ENCODE data around the gene PLEKHA1. TPM values are rescaled to one million over a fixed set of nuclear protein-coding genes. Genes with fewer than 3 reads are reported as not detected.

PLEKHA1 gene
- total and polyA plus RNA-seq, 2 donors (not counting 3 experiments of a cell fraction or from before 2014, with no cell fraction given) = 21.6 to 58.8 TPM

DNA sequence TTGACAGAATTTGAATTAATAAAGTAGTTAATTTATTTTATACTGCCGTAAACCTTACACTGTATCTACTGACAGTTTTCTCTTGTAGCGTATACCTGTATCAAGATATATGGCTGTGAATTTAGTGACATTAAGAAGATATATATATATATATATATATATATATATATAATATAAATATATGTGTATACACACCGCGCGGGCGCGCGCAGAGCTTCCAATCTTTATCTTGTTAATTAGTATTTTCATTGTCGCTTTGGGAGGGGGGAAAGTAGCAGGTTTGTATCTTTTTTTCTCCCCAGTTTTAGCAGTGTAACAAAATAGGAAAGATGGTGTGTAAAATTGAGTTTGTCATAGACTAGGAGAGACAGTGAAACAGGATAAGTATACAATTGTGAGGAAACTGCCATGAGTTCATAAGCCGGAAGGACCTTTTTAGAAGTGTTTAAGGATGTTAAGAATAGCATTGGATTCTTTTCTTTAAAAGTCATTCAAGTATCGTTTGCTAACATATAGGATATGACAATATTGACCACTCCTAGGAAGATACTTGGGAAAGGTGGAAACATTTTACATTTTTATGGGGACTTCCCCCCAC lies 2.0 kb downstream of the PLEKHA1 start:
- H4K20me1 ChIP-seq (replicated peaks; ENCODE audit: control insufficient read depth, extremely low read depth, insufficient read depth, low read length) = peaks cover 3% of the 10 kb centered on the region
- peaks cover 15% of the 10 kb centered on the region for H3K4me1 ChIP-seq (ENCODE audit: control insufficient read depth, extremely low read depth, insufficient read depth, low read length)
- H2AFZ ChIP-seq (ENCODE audit: low read depth, low read length) = peak overlapping the region; percentile 32
- ChIA-PET POLR2A (no interaction called here), CTCF (interaction anchor here (1.8 to 3.8 kb wide), 2 partner anchors 78 to 189 kb away, joined by 7 to 19 read pairs; no protein-coding TSS in a partner anchor)
- H3K79me2 ChIP-seq (ENCODE audit: control insufficient read depth, insufficient read depth, low read length) = peaks cover 60% of the 10 kb centered on the region
- H3K4me2 ChIP-seq (ENCODE audit: insufficient read depth, low read length) = peak overlapping the region; percentile 84
- H3K4me3 ChIP-seq (replicated peaks in 1 of 3; ENCODE audit: insufficient read depth in 1 of 3, low read depth in 1 of 3, low read length in 3 of 3) = peak overlapping the region in 2 of 3 experiments; percentile 5 to 77
- dilution Hi-C loops (cut with MboI; ENCODE audit: extremely low pct_ligation_motif_present, low sequenced_read_pairs) = no loop called here
- intact Hi-C loops (cut with micrococcal nuclease) = loop anchor here (10.0 kb wide), 1 partner anchor 488 kb away; no protein-coding TSS in a partner anchor
- no peaks in the 10 kb centered on the region for H3K9me3 ChIP-seq (replicated peaks; ENCODE audit: control insufficient read depth, insufficient read depth, low read length)
- no peak for TF ChIP-seq MYC (IDR thresholded peaks at IDR 0.05; ENCODE audit: low read depth, low read length)
- TF ChIP-seq, protein P1, sequence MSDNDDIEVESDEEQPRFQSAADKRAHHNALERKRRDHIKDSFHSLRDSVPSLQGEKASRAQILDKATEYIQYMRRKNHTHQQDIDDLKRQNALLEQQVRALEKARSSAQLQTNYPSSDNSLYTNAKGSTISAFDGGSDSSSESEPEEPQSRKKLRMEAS (IDR thresholded peaks at IDR 0.05; ENCODE audit: insufficient read depth, insufficient read length) = no peak
- TF ChIP-seq FOS (IDR thresholded peaks at IDR 0.05; ENCODE audit: borderline replicate concordance, insufficient read depth, low read length) = peak; percentile 15
- H3K9ac ChIP-seq (replicated peaks; ENCODE audit: extremely low read depth, insufficient read depth, low read length) = peak overlapping the region; percentile 93
- no peaks in the 10 kb centered on the region for H3K27me3 ChIP-seq (ENCODE audit: control insufficient read depth in 2 of 2, insufficient read depth in 2 of 2, low read length in 2 of 2)
- TSS peak; percentile 14 for BruUV-seq (replicated peaks)
- peaks cover 0 to 2% of the 10 kb centered on the region in 2 experiments for H3K36me3 ChIP-seq (ENCODE audit: control insufficient read depth in 2 of 2, extremely low read depth in 1 of 2, insufficient read depth in 2 of 2, low read length in 2 of 2)
- H3K9me1 ChIP-seq (replicated peaks; ENCODE audit: control insufficient read depth, extremely low read depth, insufficient read depth, low read length) = no peaks in the 10 kb centered on the region
- FAIRE-seq (peak; percentile 69), DNase-seq (ENCODE audit: low read depth, low spot score) (peak; percentile 56)
- H3K27ac ChIP-seq (ENCODE audit: insufficient read depth, low read depth, low read length) = peak overlapping the region; percentile 84

DNA sequence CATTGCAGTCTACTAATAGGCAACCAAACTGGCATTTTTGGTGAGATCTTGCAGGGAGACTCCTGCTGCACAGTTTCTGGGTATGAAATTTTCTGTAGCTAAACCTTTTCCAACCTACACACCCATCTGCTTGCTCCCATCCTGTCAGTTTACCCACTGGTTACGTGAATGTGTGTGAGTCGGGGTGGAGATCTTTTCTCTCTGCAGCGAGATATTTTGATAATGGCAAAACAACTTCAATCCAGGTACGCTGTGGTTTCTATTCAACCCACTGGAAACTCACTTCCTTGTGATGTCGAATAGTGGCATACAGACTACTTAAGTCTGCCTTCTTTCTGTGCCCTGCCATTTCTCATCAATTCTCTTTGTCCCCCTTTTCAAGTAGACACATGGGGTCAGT lies 4.5 kb downstream of the PLEKHA1 start:
- peaks cover 0 to 2% of the 10 kb centered on the region in 2 experiments for H3K36me3 ChIP-seq (ENCODE audit: control insufficient read depth in 2 of 2, extremely low read depth in 1 of 2, insufficient read depth in 2 of 2, low read length in 2 of 2)
- H4K20me1 ChIP-seq (replicated peaks; ENCODE audit: control insufficient read depth, extremely low read depth, insufficient read depth, low read length) = peaks cover 3% of the 10 kb centered on the region
- intact Hi-C loops (cut with micrococcal nuclease) (loop anchor here (10.0 kb wide), 1 partner anchor 486 kb away; no protein-coding TSS in a partner anchor), dilution Hi-C loops (cut with MboI; ENCODE audit: extremely low pct_ligation_motif_present, low sequenced_read_pairs) (no loop called here)
- ChIA-PET CTCF (interaction anchor here (1.2 to 2.6 kb wide), 3 partner anchors 18 to 111 kb away, joined by 3 to 6 read pairs (median 3); no protein-coding TSS in a partner anchor), POLR2A (no interaction called here)
- no peak overlapping the region for H2AFZ ChIP-seq (ENCODE audit: low read depth, low read length)
- peaks cover 79% of the 10 kb centered on the region for H3K79me2 ChIP-seq (ENCODE audit: control insufficient read depth, insufficient read depth, low read length)
- DNase-seq (ENCODE audit: low read depth, low spot score) (no peak), FAIRE-seq (no peak)
- no peak overlapping the region for H3K4me3 ChIP-seq (replicated peaks in 1 of 3; ENCODE audit: insufficient read depth in 1 of 3, low read depth in 1 of 3, low read length in 3 of 3)
- no peak overlapping the region for H3K4me2 ChIP-seq (ENCODE audit: insufficient read depth, low read length)
- H3K27me3 ChIP-seq (ENCODE audit: control insufficient read depth in 2 of 2, insufficient read depth in 2 of 2, low read length in 2 of 2) = no peaks in the 10 kb centered on the region
- H3K9me3 ChIP-seq (replicated peaks; ENCODE audit: control insufficient read depth, insufficient read depth, low read length) = no peaks in the 10 kb centered on the region
- BruUV-seq (replicated peaks) = no TSS peak
- no peaks in the 10 kb centered on the region for H3K9me1 ChIP-seq (replicated peaks; ENCODE audit: control insufficient read depth, extremely low read depth, insufficient read depth, low read length)
- TF ChIP-seq GATA2 (IDR thresholded peaks at IDR 0.05; ENCODE audit: insufficient read depth, insufficient read length, low read depth, low read length) = no peak
- TF ChIP-seq POLR2A (IDR thresholded peaks at IDR 0.05; ENCODE audit: low read depth, low read length) = no peak
- TF ChIP-seq, protein P1 (IDR thresholded peaks at IDR 0.05; ENCODE audit: insufficient read depth, insufficient read length) = no peak
- TF ChIP-seq EZH2 (IDR thresholded peaks at IDR 0.05; ENCODE audit: borderline replicate concordance, low read depth, low read length, severe bottlenecking) = no peak
- TF ChIP-seq, protein P2, sequence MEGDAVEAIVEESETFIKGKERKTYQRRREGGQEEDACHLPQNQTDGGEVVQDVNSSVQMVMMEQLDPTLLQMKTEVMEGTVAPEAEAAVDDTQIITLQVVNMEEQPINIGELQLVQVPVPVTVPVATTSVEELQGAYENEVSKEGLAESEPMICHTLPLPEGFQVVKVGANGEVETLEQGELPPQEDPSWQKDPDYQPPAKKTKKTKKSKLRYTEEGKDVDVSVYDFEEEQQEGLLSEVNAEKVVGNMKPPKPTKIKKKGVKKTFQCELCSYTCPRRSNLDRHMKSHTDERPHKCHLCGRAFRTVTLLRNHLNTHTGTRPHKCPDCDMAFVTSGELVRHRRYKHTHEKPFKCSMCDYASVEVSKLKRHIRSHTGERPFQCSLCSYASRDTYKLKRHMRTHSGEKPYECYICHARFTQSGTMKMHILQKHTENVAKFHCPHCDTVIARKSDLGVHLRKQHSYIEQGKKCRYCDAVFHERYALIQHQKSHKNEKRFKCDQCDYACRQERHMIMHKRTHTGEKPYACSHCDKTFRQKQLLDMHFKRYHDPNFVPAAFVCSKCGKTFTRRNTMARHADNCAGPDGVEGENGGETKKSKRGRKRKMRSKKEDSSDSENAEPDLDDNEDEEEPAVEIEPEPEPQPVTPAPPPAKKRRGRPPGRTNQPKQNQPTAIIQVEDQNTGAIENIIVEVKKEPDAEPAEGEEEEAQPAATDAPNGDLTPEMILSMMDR (IDR thresholded peaks at IDR 0.05; ENCODE audit: extremely low read depth in 1 of 2, insufficient read depth in 1 of 2, low read depth in 1 of 2, low read length in 2 of 2) = no peak
- no peak for TF ChIP-seq FOS (IDR thresholded peaks at IDR 0.05; ENCODE audit: borderline replicate concordance, insufficient read depth, low read length)
- no peak for TF ChIP-seq POLR2AphosphoS5 (IDR thresholded peaks at IDR 0.05; ENCODE audit: insufficient read depth, low read depth, low read length)
- no peak for TF ChIP-seq MYC (IDR thresholded peaks at IDR 0.05; ENCODE audit: low read depth, low read length)
- TF ChIP-seq JUN (IDR thresholded peaks at IDR 0.05; ENCODE audit: borderline replicate concordance, insufficient read depth, insufficient read length, low read depth) = no peak
- no peak overlapping the region for H3K9ac ChIP-seq (replicated peaks; ENCODE audit: extremely low read depth, insufficient read depth, low read length)
- peaks cover 10% of the 10 kb centered on the region for H3K4me1 ChIP-seq (ENCODE audit: control insufficient read depth, extremely low read depth, insufficient read depth, low read length)
- H3K27ac ChIP-seq (ENCODE audit: insufficient read depth, low read depth, low read length) = no peak overlapping the region
